Ramos (cell line): ENCODE data around the gene DISP2.

Experiments used
- in situ Hi-C: fragments of 300-500 bp; cut with MboI; formaldehyde crosslinking; loops from one replicate; pipeline ENCODE4 v1.14.3; 2022; ENCODE audit warnings: low sequenced_read_pairs; ENCODE audit not compliant: unreplicated experiment

DISP2 gene

GRCh38 chr15:40381818-40382529 is 24.0 kb downstream of the DISP2 start:
- in situ Hi-C loops, result no loop called here

DNA sequence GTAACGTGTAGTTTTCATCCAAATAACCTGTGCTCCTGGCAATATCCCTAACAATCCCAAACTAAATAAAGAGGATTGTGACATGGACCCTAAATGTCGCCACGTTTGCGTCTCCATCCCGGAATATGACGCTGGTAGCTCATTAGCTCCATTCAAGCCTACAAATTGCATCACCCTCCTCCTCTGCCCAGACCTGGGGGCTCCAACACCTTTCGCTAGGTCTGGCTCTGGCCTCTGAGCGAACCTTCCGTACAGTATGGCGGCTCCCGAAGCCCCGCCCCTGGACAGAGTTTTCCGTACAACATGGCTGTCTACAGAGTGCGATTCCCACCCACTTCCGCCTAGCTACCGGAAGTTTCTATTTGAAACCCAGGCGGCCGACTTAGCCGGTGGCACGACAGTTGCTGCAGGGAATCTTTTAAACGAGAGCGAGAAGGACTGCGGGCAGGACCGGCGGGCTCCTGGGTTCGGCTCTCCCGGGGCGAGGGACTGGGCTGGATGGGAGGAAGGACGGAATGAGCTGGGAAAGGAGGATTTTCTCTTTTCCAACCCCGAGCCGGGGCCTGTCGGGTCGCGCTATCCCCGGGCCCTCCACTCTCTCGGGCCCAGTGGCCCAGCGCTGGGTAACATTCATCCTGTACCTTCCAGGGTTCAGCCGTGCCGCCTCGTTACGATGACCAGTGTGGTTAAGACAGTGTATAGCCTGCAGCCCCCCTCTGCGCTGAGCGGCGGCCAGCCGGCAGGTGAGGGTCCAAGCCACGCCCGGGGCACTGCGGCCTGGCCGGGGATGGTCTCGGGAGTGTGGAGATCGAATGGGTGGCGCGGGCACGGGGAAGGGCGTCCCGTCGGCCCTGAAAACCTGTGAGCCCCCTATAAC is 24.8 kb downstream of the DISP2 start, which contains the start of gene KNSTRN:
TSS of gene KNSTRN (plus strand) at position 142 of the 877 bp plus-strand sequence. CDS start at position 257, 115 bp downstream.
- in situ Hi-C loops, result no loop called here

GRCh38 chr15:40386480-40386879 is 28.5 kb downstream of the DISP2 start:
- in situ Hi-C loops, result no loop called here

DNA sequence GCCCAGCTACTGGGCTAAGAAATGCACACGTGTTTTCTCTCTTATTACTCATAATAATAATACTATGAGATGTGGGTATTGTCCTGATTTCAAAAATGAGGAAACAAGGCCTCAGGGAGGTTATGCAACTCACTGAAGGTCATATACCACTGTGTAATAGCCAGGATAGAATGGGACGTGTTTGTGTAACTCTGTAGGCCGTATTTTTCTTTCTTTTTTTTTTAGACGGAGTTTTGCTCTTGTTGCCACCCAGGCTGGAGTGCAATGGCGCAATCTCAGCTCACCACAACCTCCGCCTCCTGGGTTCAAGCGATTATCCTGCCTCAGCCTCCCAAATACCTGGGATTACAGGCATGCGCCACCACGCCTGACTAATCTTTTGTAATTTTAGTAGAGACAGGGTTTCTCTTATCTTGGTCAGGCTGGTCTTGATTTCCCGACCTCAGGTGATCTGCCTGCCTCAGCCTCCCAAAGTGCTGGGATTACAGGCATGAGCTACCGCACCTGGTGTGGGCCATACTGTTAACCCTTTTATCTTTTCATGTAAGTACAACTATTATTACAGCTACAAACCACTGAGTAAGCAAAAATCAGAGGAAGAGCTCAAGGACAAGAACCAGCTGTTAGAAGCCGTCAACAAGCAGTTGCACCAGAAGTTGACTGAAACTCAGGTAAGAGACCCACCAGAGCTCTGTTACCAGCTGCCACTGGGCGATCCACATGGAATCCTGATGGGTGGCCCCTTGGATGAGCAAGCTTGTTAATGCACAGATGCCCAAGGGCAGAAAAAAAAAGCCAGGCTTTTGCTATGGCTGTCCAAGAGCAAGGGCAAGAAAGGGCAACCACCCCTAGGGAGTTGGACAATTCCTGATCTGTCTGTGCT is 31.2 kb downstream of the DISP2 start:
- in situ Hi-C loops, result no loop called here

- in situ Hi-C loops, result no loop called here
These were observed 32.0 kb downstream of the DISP2 start for GRCh38 chr15:40389824-40390595.

GRCh38 chr15:40392986-40393948 is 35.2 kb downstream of the DISP2 start:
- in situ Hi-C loops, result no loop called here

DNA sequence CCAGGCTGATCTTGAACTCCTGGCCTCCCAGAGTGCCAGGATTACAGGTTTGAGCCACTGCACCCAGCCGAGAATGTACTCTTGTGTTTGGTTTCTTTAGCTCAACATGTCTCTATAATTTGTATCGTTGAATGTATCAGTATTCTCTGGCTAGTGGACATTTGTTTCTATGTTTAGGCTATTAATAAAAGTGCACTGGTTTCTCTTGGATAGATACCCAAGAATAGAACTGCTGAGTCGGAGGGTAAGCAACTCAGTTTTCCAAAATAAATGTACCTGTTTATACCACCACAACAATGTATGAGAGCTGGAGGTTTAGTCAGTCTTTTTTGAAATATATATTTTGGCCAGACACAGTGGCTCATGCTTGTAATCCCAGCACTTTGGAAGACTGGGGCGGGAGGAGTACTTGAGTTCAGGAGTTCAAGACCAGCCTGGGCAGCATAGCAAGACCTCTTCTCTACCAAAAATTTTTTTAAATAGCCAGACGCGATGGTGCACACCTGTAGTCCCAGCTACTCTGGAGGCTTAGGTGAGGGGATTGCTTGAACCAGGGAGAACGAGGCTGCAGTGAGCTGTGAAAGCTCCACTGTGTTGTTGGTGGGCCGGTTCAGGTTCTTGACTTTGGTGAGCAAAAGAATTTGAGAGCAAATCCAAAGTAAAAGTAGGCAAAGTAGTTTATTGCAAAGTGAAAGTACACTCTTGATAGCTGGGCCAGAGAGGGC is 39.8 kb downstream of the DISP2 start:
- in situ Hi-C loops, result no loop called here

DNA sequence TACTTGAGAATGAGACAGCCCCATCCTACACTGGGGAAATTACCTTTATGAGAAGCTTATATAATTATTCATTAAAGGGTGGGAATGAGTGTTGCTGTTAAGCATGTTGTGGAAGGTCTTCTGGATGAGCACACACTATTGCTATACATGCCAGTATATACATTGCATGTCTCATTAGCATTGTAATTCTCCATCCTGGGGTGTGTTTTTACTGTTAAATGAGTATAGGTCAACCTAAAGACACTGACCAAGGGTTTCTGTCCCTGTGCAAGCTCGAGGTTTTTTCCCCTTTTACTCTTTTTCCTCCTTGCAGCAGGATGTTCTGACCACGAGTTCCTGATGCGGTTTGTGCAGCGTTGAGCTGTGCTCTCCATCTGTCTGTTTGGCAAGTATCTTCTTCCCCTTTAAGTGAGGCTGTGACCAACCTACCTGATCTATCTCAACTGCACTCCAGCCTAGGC is 40.4 kb downstream of the DISP2 start:
- in situ Hi-C loops, result no loop called here

DNA sequence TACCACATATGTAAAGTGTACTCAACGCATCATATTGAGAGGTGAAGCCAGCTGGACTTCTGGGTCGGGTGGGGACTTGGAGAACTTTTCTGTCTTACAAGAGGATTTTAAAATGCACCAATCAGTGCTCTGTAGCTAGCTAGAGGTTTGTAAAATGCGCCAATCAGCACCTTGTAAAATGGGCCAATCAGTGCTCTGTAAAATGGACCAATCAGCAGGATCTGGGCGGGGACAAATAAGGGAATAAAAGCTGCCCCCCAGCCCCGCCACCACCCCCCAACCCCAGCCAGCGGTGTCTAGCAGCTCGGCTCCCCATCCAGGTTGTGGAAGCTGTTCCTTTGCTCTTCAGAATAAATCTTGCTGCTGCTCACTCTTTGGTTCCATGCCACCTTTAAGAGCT is 41.4 kb downstream of the DISP2 start:
- in situ Hi-C loops, result no loop called here

DNA sequence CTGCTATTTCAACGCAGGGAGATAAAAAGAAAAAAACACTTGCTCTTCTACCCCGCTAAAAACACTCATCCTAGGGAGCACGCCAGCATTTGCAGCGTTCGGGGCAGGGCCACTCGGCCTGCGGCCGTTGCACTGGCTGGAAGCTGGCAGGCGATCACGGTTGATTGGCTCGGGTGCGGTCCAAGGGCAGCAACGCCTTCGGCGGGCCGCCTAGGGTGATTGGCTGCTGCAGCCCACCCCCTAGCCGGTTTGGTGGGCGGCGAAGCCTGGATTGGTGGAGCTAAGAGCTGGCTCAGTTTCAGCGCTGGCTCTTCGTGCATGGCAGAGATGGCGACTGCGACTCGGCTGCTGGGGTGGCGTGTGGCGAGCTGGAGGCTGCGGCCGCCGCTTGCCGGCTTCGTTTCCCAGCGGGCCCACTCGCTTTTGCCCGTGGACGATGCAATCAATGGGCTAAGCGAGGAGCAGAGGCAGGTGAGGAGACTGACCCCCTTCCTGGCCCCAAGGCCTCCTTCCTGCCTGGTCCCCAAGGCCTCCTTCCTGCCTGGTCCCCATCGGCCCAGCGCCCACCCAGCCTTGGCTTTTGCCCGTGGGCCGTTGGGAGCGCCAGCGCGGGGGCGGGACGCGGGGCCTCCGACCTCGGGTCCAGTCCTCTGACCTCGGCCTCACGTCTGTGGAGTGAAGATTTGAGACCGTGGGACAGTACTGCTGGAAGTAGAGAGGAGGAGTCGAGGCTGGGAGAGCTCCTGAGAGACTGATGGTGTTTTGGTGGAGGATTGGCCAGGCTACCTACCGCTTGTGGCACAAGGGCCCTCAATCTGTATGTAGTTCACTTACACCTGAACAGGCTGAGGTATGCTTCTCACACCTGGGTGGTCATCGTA is 47.7 kb downstream of the DISP2 start, which contains the start of gene IVD:
TSS of gene IVD (plus strand) at position 295 of the 881 bp plus-strand sequence. CDS start at position 328, 33 bp downstream.
- in situ Hi-C loops, result no loop called here

- in situ Hi-C loops, result no loop called here
These were observed 49.4 kb downstream of the DISP2 start for GRCh38 chr15:40407330-40407990.

- in situ Hi-C loops, result no loop called here
These were observed 51.3 kb downstream of the DISP2 start for GRCh38 chr15:40409366-40409765.

DNA sequence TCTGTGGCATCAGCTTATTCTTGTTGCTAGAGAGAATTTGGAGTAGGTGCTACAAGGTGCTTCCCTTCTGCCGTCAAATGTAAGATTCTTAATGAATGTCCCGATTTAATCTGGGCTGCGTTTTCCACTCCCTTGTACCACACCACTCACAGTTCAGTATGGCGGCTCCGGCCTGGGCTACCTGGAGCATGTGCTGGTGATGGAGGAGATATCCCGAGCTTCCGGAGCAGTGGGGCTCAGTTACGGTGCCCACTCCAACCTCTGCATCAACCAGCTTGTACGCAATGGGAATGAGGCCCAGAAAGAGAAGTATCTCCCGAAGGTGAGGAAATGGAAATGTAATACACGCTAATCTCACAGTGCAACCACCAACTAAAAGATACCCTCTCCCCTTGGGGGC is 52.5 kb downstream of the DISP2 start:
- in situ Hi-C loops, result no loop called here

- in situ Hi-C loops, result no loop called here
These were observed 54.2 kb downstream of the DISP2 start for GRCh38 chr15:40412095-40412759.

GRCh38 chr15:40413036-40413435 is 55.0 kb downstream of the DISP2 start:
- in situ Hi-C loops, result no loop called here

- in situ Hi-C loops, result no loop called here
These were observed 56.8 kb downstream of the DISP2 start for GRCh38 chr15:40414816-40415215.
